HepG2 (cell line): ENCODE data around the gene KRTAP10-10. TPM values are rescaled to one million over a fixed set of nuclear protein-coding genes. Genes with fewer than 3 reads are reported as not detected.

Source experiments
- BRD4 ChIP-seq: sonication (generic); formaldehyde crosslinking; IDR thresholded peaks from 2 replicates; pipeline ENCODE4 v1.4.0; 2020; ENCODE audit warnings: missing genetic modification reagents
- DMAP1 ChIP-seq: IDR thresholded peaks from 2 replicates; pipeline ENCODE4 v1.6.1; 2016
- GABPB1 ChIP-seq: IDR thresholded peaks from 2 replicates; pipeline ENCODE4 v1.6.1; 2016; ENCODE audit warnings: mild to moderate bottlenecking, missing genetic modification reagents, moderate library complexity, missing compliant biosample characterization
- IRF1 ChIP-seq: sonication (generic); formaldehyde crosslinking; IDR thresholded peaks from 2 replicates; pipeline ENCODE4 v1.4.0; 2020; ENCODE audit warnings: low read depth, mild to moderate bottlenecking, missing genetic modification reagents
- SAP130 ChIP-seq: IDR thresholded peaks from 2 replicates; pipeline ENCODE4 v1.6.1; 2016; ENCODE audit warnings: low read depth
- SOX6 ChIP-seq, 2 experiments: fragments of 450-650 bp in 1 of 2; sonication (generic) in 1 of 2; formaldehyde crosslinking in 1 of 2; IDR thresholded peaks; 2 replicates each; pipeline versions ENCODE4 v1.4.0 to v1.6.1; 2017 to 2020; ENCODE audit warnings: antibody characterized with exemption in 1 of 2, mild to moderate bottlenecking in 1 of 2, missing genetic modification reagents in 1 of 2
- TRIM24 ChIP-seq: sonication (generic); formaldehyde crosslinking; IDR thresholded peaks from 2 replicates; pipeline ENCODE4 v1.8.0; 2022; ENCODE audit warnings: mild to moderate bottlenecking, missing genetic modification reagents
- ZNF407 ChIP-seq: sonication (generic); formaldehyde crosslinking; IDR thresholded peaks from one replicate; pipeline ENCODE4 v1.5.1; 2020; ENCODE audit warnings: mild to moderate bottlenecking, missing genetic modification reagents; ENCODE audit errors: not compliant biosample characterization
- ZNF672 ChIP-seq: sonication (generic); formaldehyde crosslinking; IDR thresholded peaks from 2 replicates; pipeline ENCODE4 v1.8.1; 2022; ENCODE audit warnings: missing genetic modification reagents
- ZNF687 ChIP-seq: sonication (generic); formaldehyde crosslinking; IDR thresholded peaks from 2 replicates; pipeline ENCODE4 v1.5.1; 2020; ENCODE audit warnings: mild to moderate bottlenecking, missing genetic modification reagents, moderate library complexity
- ZNF737 ChIP-seq: sonication (generic); formaldehyde crosslinking; IDR thresholded peaks from 2 replicates; pipeline ENCODE4 v1.5.0; 2020; ENCODE audit warnings: missing genetic modification reagents, mild to moderate bottlenecking, borderline replicate concordance
- ZXDC ChIP-seq: sonication (generic); formaldehyde crosslinking; IDR thresholded peaks from 2 replicates; pipeline ENCODE4 v1.5.0; 2020; ENCODE audit warnings: mild to moderate bottlenecking, missing genetic modification reagents
- polyA plus RNA-seq, 8 experiments: library from polyadenylated mRNA; depleted of rRNA in 3 of 8; stranded (reverse) in 7 of 8; unstranded in 1 of 8; fragments of >200 nt; fragmentation: Illumina TruSeq in 4 of 8; extraction: Trizol in 4 of 8; gene quantifications; 2 replicates each; pipeline versions ENCODE4 v1.2.1 to v1.2.3, GENCODE V29; 2011 to 2016; ENCODE audit warnings: low read depth in 4 of 8, missing spikeins in 1 of 8, mixed read lengths in 1 of 8; ENCODE audit not compliant: insufficient read depth in 1 of 8
- total RNA-seq, 5 experiments: library from RNA; depleted of rRNA; stranded (reverse); fragments of >200 nt; fragmentation: Illumina TruSeq; extraction: Trizol; gene quantifications; 2 replicates each; pipeline ENCODE4 v1.2.3, GENCODE V29; 2016; ENCODE audit warnings: low read depth in 1 of 5

Gene KRTAP10-10
- total and polyA plus RNA-seq, 2 of the 13 experiments (the other 11 are each of a cell fraction or from before 2014, with no cell fraction given), result not detected

GRCh38 chr21:44593598-44594405 is 43.4 kb upstream of the KRTAP10-10 start (continued):
- TF ChIP-seq ZNF407 (peak; percentile 64), ZNF737 (CRISPR knock-in tag) (no peak), ZXDC (no peak), TRIM24 (CRISPR knock-in tag) (peak; percentile 87), IRF1 (CRISPR knock-in tag) (no peak), SOX6 (IDR thresholded peaks at IDR 0.05) (no peak), SOX6 (CRISPR knock-in tag; IDR thresholded peaks at IDR 0.05) (peak; percentile 75), ZNF672 (CRISPR knock-in tag) (no peak), ZNF687 (peak; percentile 100), DMAP1 (CRISPR knock-in tag) (peak; percentile 43; the same call in 1 of the 2 replicates), GABPB1 (CRISPR knock-in tag) (peak; percentile 31; the same call in 1 of the 2 replicates), BRD4 (CRISPR knock-in tag) (peak; percentile 56; the same call in 1 of the 2 replicates), SAP130 (CRISPR knock-in tag) (peak; percentile 76)
